H1 (cell line): ENCODE measurements around the gene C1orf74. TPM values are rescaled to one million over a fixed set of nuclear protein-coding genes. Genes with fewer than 3 reads are reported as not detected.

Source experiments
- BACH1 ChIP-seq: IDR thresholded peaks from 2 replicates; pipeline ENCODE4 v1.6.1; 2012; ENCODE audit warnings: low read length, improper control_type of control experiment
- BCL11A ChIP-seq, 2 experiments: IDR thresholded peaks; one replicate each; pipeline ENCODE4 v1.6.1; 2011; ENCODE audit warnings: low read depth in 2 of 2, low read length in 2 of 2, mild to moderate bottlenecking in 2 of 2
- JUND ChIP-seq: IDR thresholded peaks from 2 replicates; pipeline ENCODE4 v1.6.1; 2011; ENCODE audit warnings: mild to moderate bottlenecking, improper control_type of control experiment, low read length
- RBBP5 ChIP-seq: IDR thresholded peaks from 2 replicates; pipeline ENCODE4 v1.7.1; 2012; ENCODE audit warnings: low read depth, mild to moderate bottlenecking, inconsistent platforms, low read length, moderate library complexity, borderline replicate concordance
- SIN3A ChIP-seq, 2 experiments: IDR thresholded peaks in 1 of 2; conservative IDR thresholded peaks in 1 of 2; 2 replicates each; pipeline ENCODE4 v1.6.1; 2011 to 2012; ENCODE audit warnings: low read length in 2 of 2, improper control_type of control experiment in 1 of 2, low read depth in 1 of 2, mild to moderate bottlenecking in 1 of 2
- SRF ChIP-seq: IDR thresholded peaks from 2 replicates; pipeline ENCODE4 v1.6.1; 2011; ENCODE audit warnings: mild to moderate bottlenecking, low read depth, low read length, moderate library complexity
- TAF1 ChIP-seq: IDR thresholded peaks from 2 replicates; pipeline ENCODE4 v1.6.1; 2011; ENCODE audit warnings: mild to moderate bottlenecking, low read depth, low read length
- YY1 ChIP-seq: IDR thresholded peaks from 2 replicates; pipeline ENCODE4 v1.6.1; 2011; ENCODE audit warnings: low read depth, mild to moderate bottlenecking, low read length
- ZNF274 ChIP-seq: IDR thresholded peaks from 2 replicates; pipeline ENCODE4 v1.7.0; 2012; ENCODE audit warnings: low read length, borderline replicate concordance; ENCODE audit errors: extremely low read depth
- polyA plus RNA-seq, 7 experiments: library from polyadenylated mRNA; depleted of rRNA in 3 of 7; stranded (reverse) in 5 of 7; unstranded in 2 of 7; fragments of >200 nt in 5 of 7; fragments of 200-250 nt in 2 of 7; gene quantifications; 1 replicate in 5 of 7; 2 replicates in 1 of 7; 4 replicates in 1 of 7; pipeline versions ENCODE4 v1.2.1 to v1.2.3, GENCODE V29; 2011 to 2013; ENCODE audit warnings: missing spikeins in 2 of 7, mixed read lengths in 2 of 7
- total RNA-seq: library from RNA; stranded (reverse); fragmentation: NEBNext Ultra II Directional; extraction: Animal tissue kit (Norgen Biotek cat#: 25700); gene quantifications from 2 replicates; pipeline ENCODE4 v1.2.1, GENCODE V29; 2021
- TF ChIP-seq, protein P1 (sequence below): fragments of 300-600 bp; sonication (generic); IDR thresholded peaks from 2 replicates; pipeline ENCODE4 v1.7.1; 2012; ENCODE audit warnings: low read length, moderate library complexity, mild to moderate bottlenecking, inconsistent platforms; ENCODE audit not compliant: insufficient replicate concordance

The C1orf74 gene
- total and polyA plus RNA-seq, 2 of the 8 experiments (the other 6 are each of a cell fraction or from before 2014, with no cell fraction given): 3.1 to 3.9 TPM

DNA sequence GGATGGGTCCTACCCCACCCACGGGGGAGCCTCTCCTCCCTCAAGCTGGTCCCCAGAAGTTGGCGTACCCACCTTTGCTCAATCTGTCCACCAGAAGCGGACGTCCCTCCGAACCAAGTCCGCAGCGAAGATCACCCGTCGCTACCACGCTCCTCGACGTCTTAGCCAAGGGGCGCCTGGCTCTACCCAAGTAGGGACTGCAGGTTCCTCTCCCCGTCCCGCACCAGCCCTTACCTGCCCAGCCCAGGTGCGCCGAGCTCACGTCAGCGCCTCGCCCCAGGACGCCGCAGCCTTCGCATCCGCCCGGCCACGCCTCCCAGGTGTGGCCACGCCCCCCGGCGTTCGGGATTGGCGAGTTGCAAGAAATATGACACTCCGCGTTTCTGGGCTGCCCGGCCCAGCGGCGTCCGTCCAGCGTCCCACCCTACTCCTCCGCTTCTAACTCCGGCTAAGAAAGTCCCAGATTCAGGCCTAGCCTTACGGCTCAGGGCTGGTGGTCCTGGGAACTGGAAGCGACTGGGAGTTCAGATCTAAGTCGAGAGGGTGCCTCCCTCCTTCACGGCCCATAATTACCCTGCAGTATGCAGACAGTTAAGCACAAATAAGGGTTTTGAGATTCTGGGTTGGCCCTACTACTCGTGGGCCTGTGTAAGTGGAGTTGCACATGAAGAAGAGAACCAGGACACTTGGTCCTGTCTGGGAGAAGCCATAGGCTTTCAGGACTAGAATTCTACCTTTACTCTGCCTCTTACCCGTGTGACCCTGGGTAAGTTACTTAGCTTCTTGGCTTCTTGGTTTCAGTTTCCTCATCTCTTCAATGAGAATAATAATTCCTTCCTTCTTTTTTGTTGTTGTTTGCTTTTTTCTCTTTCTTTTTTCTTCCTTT lies 21.8 kb upstream of the C1orf74 start, which contains the start of gene IRF6 (continued):
- TF ChIP-seq, protein P1, sequence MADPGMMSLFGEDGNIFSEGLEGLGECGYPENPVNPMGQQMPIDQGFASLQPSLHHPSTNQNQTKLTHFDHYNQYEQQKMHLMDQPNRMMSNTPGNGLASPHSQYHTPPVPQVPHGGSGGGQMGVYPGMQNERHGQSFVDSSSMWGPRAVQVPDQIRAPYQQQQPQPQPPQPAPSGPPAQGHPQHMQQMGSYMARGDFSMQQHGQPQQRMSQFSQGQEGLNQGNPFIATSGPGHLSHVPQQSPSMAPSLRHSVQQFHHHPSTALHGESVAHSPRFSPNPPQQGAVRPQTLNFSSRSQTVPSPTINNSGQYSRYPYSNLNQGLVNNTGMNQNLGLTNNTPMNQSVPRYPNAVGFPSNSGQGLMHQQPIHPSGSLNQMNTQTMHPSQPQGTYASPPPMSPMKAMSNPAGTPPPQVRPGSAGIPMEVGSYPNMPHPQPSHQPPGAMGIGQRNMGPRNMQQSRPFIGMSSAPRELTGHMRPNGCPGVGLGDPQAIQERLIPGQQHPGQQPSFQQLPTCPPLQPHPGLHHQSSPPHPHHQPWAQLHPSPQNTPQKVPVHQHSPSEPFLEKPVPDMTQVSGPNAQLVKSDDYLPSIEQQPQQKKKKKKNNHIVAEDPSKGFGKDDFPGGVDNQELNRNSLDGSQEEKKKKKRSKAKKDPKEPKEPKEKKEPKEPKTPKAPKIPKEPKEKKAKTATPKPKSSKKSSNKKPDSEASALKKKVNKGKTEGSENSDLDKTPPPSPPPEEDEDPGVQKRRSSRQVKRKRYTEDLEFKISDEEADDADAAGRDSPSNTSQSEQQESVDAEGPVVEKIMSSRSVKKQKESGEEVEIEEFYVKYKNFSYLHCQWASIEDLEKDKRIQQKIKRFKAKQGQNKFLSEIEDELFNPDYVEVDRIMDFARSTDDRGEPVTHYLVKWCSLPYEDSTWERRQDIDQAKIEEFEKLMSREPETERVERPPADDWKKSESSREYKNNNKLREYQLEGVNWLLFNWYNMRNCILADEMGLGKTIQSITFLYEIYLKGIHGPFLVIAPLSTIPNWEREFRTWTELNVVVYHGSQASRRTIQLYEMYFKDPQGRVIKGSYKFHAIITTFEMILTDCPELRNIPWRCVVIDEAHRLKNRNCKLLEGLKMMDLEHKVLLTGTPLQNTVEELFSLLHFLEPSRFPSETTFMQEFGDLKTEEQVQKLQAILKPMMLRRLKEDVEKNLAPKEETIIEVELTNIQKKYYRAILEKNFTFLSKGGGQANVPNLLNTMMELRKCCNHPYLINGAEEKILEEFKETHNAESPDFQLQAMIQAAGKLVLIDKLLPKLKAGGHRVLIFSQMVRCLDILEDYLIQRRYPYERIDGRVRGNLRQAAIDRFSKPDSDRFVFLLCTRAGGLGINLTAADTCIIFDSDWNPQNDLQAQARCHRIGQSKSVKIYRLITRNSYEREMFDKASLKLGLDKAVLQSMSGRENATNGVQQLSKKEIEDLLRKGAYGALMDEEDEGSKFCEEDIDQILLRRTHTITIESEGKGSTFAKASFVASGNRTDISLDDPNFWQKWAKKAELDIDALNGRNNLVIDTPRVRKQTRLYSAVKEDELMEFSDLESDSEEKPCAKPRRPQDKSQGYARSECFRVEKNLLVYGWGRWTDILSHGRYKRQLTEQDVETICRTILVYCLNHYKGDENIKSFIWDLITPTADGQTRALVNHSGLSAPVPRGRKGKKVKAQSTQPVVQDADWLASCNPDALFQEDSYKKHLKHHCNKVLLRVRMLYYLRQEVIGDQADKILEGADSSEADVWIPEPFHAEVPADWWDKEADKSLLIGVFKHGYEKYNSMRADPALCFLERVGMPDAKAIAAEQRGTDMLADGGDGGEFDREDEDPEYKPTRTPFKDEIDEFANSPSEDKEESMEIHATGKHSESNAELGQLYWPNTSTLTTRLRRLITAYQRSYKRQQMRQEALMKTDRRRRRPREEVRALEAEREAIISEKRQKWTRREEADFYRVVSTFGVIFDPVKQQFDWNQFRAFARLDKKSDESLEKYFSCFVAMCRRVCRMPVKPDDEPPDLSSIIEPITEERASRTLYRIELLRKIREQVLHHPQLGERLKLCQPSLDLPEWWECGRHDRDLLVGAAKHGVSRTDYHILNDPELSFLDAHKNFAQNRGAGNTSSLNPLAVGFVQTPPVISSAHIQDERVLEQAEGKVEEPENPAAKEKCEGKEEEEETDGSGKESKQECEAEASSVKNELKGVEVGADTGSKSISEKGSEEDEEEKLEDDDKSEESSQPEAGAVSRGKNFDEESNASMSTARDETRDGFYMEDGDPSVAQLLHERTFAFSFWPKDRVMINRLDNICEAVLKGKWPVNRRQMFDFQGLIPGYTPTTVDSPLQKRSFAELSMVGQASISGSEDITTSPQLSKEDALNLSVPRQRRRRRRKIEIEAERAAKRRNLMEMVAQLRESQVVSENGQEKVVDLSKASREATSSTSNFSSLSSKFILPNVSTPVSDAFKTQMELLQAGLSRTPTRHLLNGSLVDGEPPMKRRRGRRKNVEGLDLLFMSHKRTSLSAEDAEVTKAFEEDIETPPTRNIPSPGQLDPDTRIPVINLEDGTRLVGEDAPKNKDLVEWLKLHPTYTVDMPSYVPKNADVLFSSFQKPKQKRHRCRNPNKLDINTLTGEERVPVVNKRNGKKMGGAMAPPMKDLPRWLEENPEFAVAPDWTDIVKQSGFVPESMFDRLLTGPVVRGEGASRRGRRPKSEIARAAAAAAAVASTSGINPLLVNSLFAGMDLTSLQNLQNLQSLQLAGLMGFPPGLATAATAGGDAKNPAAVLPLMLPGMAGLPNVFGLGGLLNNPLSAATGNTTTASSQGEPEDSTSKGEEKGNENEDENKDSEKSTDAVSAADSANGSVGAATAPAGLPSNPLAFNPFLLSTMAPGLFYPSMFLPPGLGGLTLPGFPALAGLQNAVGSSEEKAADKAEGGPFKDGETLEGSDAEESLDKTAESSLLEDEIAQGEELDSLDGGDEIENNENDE: no peak
- TF ChIP-seq TAF1: peak; percentile 82; the same call in 1 of the 2 replicates
- no peak for TF ChIP-seq BACH1
- no peak for TF ChIP-seq ZNF274
- TF ChIP-seq RBBP5: peak; percentile 90; the same call in 1 of the 2 replicates
- no peak for TF ChIP-seq SRF
- TF ChIP-seq JUND: peak; percentile 45; the same call in 1 of the 2 replicates
- peak; percentile 22 to 62; a peak in 1 of 4 replicates for TF ChIP-seq SIN3A (conservative IDR thresholded peaks at IDR 0.05 in 1 of 2, IDR thresholded peaks at IDR 0.05 in 1 of 2; ENCODE audit: low read depth in 1 of 2, low read length in 2 of 2)
- TF ChIP-seq YY1: no peak
- no peak for TF ChIP-seq BCL11A (IDR thresholded peaks at IDR 0.05; ENCODE audit: low read depth in 2 of 2, low read length in 2 of 2)
